Activated CD4-positive, alpha-beta T cell treated with anti-CD3 and anti-CD28 coated beads for 1 hour (primary cell): ENCODE data around the gene CCDC127.

Experiments
- DNase-seq: peaks from one replicate; pipeline ENCODE4 v3.0.0-alpha.2; 2020

The CCDC127 gene

GRCh38 chr5:156411-157072, 61.4 kb downstream of the CCDC127 start:
- DNase-seq: no peak

- DNase-seq: no peak
These were observed 62.1 kb downstream of the CCDC127 start for GRCh38 chr5:155651-156410.

- DNase-seq: no peak
These were observed 63.1 kb downstream of the CCDC127 start for GRCh38 chr5:154826-155225.

GRCh38 chr5:154236-154635, 63.7 kb downstream of the CCDC127 start:
- no peak for DNase-seq

GRCh38 chr5:153256-153655, 64.7 kb downstream of the CCDC127 start:
- no peak for DNase-seq

GRCh38 chr5:152077-152476, 65.9 kb downstream of the CCDC127 start:
- no peak for DNase-seq

- no peak for DNase-seq
These were observed 67.2 kb downstream of the CCDC127 start for GRCh38 chr5:150746-151145.

GRCh38 chr5:149745-150485, 68.0 kb downstream of the CCDC127 start:
- DNase-seq: no peak

- no peak for DNase-seq
These were observed 70.2 kb downstream of the CCDC127 start for GRCh38 chr5:147751-148150.
